Measurements from ENCODE around the gene KCNQ4. TPM values are rescaled to one million over a fixed set of nuclear protein-coding genes. Genes with fewer than 3 reads are reported as not detected.

The KCNQ4 gene
- total and polyA plus RNA-seq, 7 donors = 1.9 to 9.1 (median 4.6) TPM

GRCh38 chr1:40880813-40881549 is 97.4 kb downstream of the KCNQ4 start:
- TF ChIP-seq CTCF (IDR thresholded peaks at IDR 0.05) = no peak
- no peak overlapping the region for H3K27ac ChIP-seq
- DNase-seq = no peak
- intact Hi-C loops (cut with DNase I) = no loop called here
- H3K27me3 ChIP-seq (ENCODE audit: insufficient read depth in 3 of 3, low read length in 2 of 3) = peaks cover 0 to 23% (median 10%) of the 10 kb centered on the region in 3 donors
- H3K4me1 ChIP-seq = no peaks in the 10 kb centered on the region
- 55 to 88% (median 65%) methylated on average over 6 of the region's 6 CpGs for WGBS, 3 donors
- H3K4me3 ChIP-seq = no peak overlapping the region
- ATAC-seq = no peak
- H3K36me3 ChIP-seq (ENCODE audit: insufficient read depth in 1 of 2, low read depth in 1 of 2) = no peaks in the 10 kb centered on the region
- H3K9me3 ChIP-seq = peaks cover 5% of the 10 kb centered on the region

- WGBS, 3 donors = 29 to 46% (median 32%) methylated on average over 64 to 73 of the region's 73 CpGs
- DNase-seq (no peak), ATAC-seq (no peak)
- Histone ChIP-seq H3K4me3 (no peak overlapping the region), H3K9me3 (no peaks in the 10 kb centered on the region), H3K4me1 (no peaks in the 10 kb centered on the region), H3K27ac (no peak overlapping the region), H3K27me3 (ENCODE audit: insufficient read depth in 3 of 3, low read length in 2 of 3) (peaks cover 0 to 23% (median 10%) of the 10 kb centered on the region in 3 donors), H3K36me3 (ENCODE audit: insufficient read depth in 1 of 2, low read depth in 1 of 2) (no peaks in the 10 kb centered on the region)
- intact Hi-C loops (cut with DNase I) = no loop called here
- no peak for TF ChIP-seq CTCF (IDR thresholded peaks at IDR 0.05)
Observed at GRCh38 chr1:40884055-40884795, 100.6 kb downstream of the KCNQ4 start.

- Histone ChIP-seq H3K27me3 (ENCODE audit: insufficient read depth in 3 of 3, low read length in 2 of 3) (peaks cover 0 to 23% (median 10%) of the 10 kb centered on the region in 3 donors), H3K36me3 (ENCODE audit: insufficient read depth in 1 of 2, low read depth in 1 of 2) (no peaks in the 10 kb centered on the region), H3K27ac (no peak overlapping the region), H3K9me3 (no peaks in the 10 kb centered on the region), H3K4me1 (no peaks in the 10 kb centered on the region), H3K4me3 (no peak overlapping the region)
- 78 to 84% (median 80%) methylated on average over 7 of the region's 7 CpGs for WGBS, 3 donors
- ATAC-seq (no peak), DNase-seq (no peak)
- TF ChIP-seq CTCF (IDR thresholded peaks at IDR 0.05) = no peak
- intact Hi-C loops (cut with DNase I) = no loop called here
Observed at GRCh38 chr1:40886318-40887011, 102.9 kb downstream of the KCNQ4 start.

GRCh38 chr1:40887012-40887378 is 103.4 kb downstream of the KCNQ4 start:
- Histone ChIP-seq H3K27ac (no peak overlapping the region), H3K4me3 (no peak overlapping the region), H3K4me1 (no peaks in the 10 kb centered on the region), H3K27me3 (ENCODE audit: insufficient read depth in 3 of 3, low read length in 2 of 3) (peaks cover 0 to 23% (median 10%) of the 10 kb centered on the region in 3 donors), H3K9me3 (no peaks in the 10 kb centered on the region), H3K36me3 (ENCODE audit: insufficient read depth in 1 of 2, low read depth in 1 of 2) (no peaks in the 10 kb centered on the region)
- ATAC-seq (no peak), DNase-seq (no peak)
- TF ChIP-seq CTCF (IDR thresholded peaks at IDR 0.05) = no peak
- 85 to 94% (median 88%) methylated on average over 1 of the region's 1 CpG for WGBS, 3 donors
- intact Hi-C loops (cut with DNase I) = no loop called here
